GM12878 (cell line): ENCODE results near the gene CNPPD1. TPM values are rescaled to one million over a fixed set of nuclear protein-coding genes. Genes with fewer than 3 reads are reported as not detected.
A peak's percentile ranks its signal among the peaks of the same experiment; 100 is the strongest.

Source experiments
- ATAC-seq: fragments of 200-7000 bp; cut with Tn5 transposase; 3 replicates; pipeline ENCODE4 v1.9.1; 2020; ENCODE audit warnings: mild to moderate bottlenecking, moderate library complexity
- BruUV-seq: library from RNA; stranded (reverse); fragments of 400-500 nt; replicated peaks from 2 replicates; lab custom pipeline; 2021; lab: Mats Ljungman, UMichigan
- CTCF ChIA-PET: fragments of 300-600 bp; sonication (Branson Sonifier 250); formaldehyde crosslinking; extraction: SDS; loops from one replicate; lab custom pipeline; 2021; ENCODE audit warnings: inconsistent platforms; lab: Yijun Ruan, JAX
- POLR2A ChIA-PET: fragments of 350-600 bp; formaldehyde crosslinking; extraction: SDS; loops from one replicate; lab custom pipeline; 2021; ENCODE audit warnings: inconsistent platforms; lab: Charles Lee
- RAD21 ChIA-PET: fragments of 300-600 bp; sonication (Branson Sonifier 250); formaldehyde crosslinking; loops from one replicate; lab custom pipeline; 2023; ENCODE audit warnings: antibody characterized with exemption; ENCODE audit not compliant: unreplicated experiment; lab: Charles Lee
- SMC1A ChIA-PET: fragments of 300-600 bp; sonication (Branson Sonifier 250); formaldehyde crosslinking; loops from one replicate; lab custom pipeline; 2023; ENCODE audit not compliant: unreplicated experiment, uncharacterized antibody; lab: Charles Lee
- DNase-seq: peaks from one replicate; pipeline ENCODE4 v3.0.0-alpha.2; 2011; ENCODE audit warnings: low read depth, low spot score
- FAIRE-seq: peaks from 3 replicates; lab custom pipeline; 2011; peaks lifted over from hg19 to GRCh38; lab: Jason Lieb, UNC
- H2AFZ ChIP-seq: 2 replicates; pipeline ENCODE4 v1.6.0; 2011; ENCODE audit warnings: low read depth, low read length, control low read depth; ENCODE audit not compliant: control insufficient read depth
- H3K27ac ChIP-seq: 2 replicates; pipeline ENCODE4 v1.5.1; 2011; ENCODE audit warnings: control low read depth; ENCODE audit not compliant: control insufficient read depth, insufficient read depth
- H3K27me3 ChIP-seq, 2 experiments: replicated peaks in 1 of 2; 2 replicates each; pipeline versions ENCODE4 v1.6.0 to v1.6.1; 2011; ENCODE audit warnings: low read length in 1 of 2; ENCODE audit not compliant: control insufficient read depth in 2 of 2, insufficient read depth in 2 of 2
- H3K36me3 ChIP-seq, 2 experiments: 2 replicates each; pipeline ENCODE4 v1.5.1; 2011; ENCODE audit warnings: low read length in 1 of 2; ENCODE audit not compliant: control insufficient read depth in 2 of 2, insufficient read depth in 2 of 2
- H3K4me1 ChIP-seq: 2 replicates; pipeline ENCODE4 v1.6.1; 2011; ENCODE audit warnings: mild to moderate bottlenecking, low read length, moderate library complexity, mixed read lengths; ENCODE audit not compliant: control insufficient read depth, insufficient read depth
- H3K4me2 ChIP-seq: 2 replicates; pipeline ENCODE4 v1.6.0; 2011; ENCODE audit warnings: control low read depth; ENCODE audit not compliant: control insufficient read depth, insufficient read depth
- H3K4me3 ChIP-seq: fragments of 200-600 bp; sonication (generic); 2 replicates; pipeline ENCODE4 v1.5.1; 2016
- H3K79me2 ChIP-seq: 2 replicates; pipeline ENCODE4 v1.6.0; 2011; ENCODE audit warnings: low read length; ENCODE audit not compliant: control insufficient read depth, insufficient read depth
- H3K9ac ChIP-seq: 2 replicates; pipeline ENCODE4 v1.8.0; 2011; ENCODE audit warnings: low read length, control low read depth, mixed read lengths; ENCODE audit not compliant: control insufficient read depth, insufficient read depth
- H3K9me3 ChIP-seq: replicated peaks from 3 replicates; pipeline ENCODE4 v1.5.1; 2011; ENCODE audit warnings: mild to moderate bottlenecking, low read length; ENCODE audit not compliant: control insufficient read depth, insufficient read depth
- H4K20me1 ChIP-seq: 2 replicates; pipeline ENCODE4 v1.6.0; 2011; ENCODE audit not compliant: control insufficient read depth, insufficient read depth
- FOXM1 ChIP-seq: IDR thresholded peaks from 2 replicates; pipeline ENCODE4 v1.6.1; 2012; ENCODE audit warnings: low read depth, mild to moderate bottlenecking, inconsistent platforms, low read length, moderate library complexity
- GABPA ChIP-seq: IDR thresholded peaks from 2 replicates; pipeline ENCODE4 v1.6.1; 2014; ENCODE audit warnings: antibody characterized with exemption, low read depth, mild to moderate bottlenecking, inconsistent platforms
- GATAD2B ChIP-seq: fragments of 450-650 bp; conservative IDR thresholded peaks from 2 replicates; pipeline ENCODE4 v1.6.1; 2017; ENCODE audit warnings: low read depth, mild to moderate bottlenecking, moderate library complexity
- IRF5 ChIP-seq: fragments of 450-650 bp; IDR thresholded peaks from 2 replicates; pipeline ENCODE4 v1.6.1; 2017; ENCODE audit warnings: borderline replicate concordance
- KLF5 ChIP-seq: fragments of 450-650 bp; IDR thresholded peaks from 2 replicates; pipeline ENCODE4 v1.6.1; 2014; ENCODE audit warnings: mild to moderate bottlenecking; ENCODE audit not compliant: partially characterized antibody
- MEF2B ChIP-seq: fragments of 450-650 bp; IDR thresholded peaks from 2 replicates; pipeline ENCODE4 v1.6.1; 2018; ENCODE audit warnings: mild to moderate bottlenecking, moderate library complexity; ENCODE audit not compliant: partially characterized antibody, poor library complexity, severe bottlenecking
- NFIC ChIP-seq: IDR thresholded peaks from 2 replicates; pipeline ENCODE4 v1.6.1; 2012; ENCODE audit warnings: low read depth, mild to moderate bottlenecking, inconsistent platforms, low read length, moderate library complexity
- PAX5 ChIP-seq: IDR thresholded peaks from 2 replicates; pipeline ENCODE4 v1.6.1; 2011; ENCODE audit warnings: low read depth, low read length, borderline replicate concordance
- SMC3 ChIP-seq: IDR thresholded peaks from 2 replicates; pipeline ENCODE4 v1.6.1; 2011; ENCODE audit warnings: low read length, improper control_type of control experiment, borderline replicate concordance
- WRNIP1 ChIP-seq: IDR thresholded peaks from 2 replicates; pipeline ENCODE4 v1.6.1; 2011; ENCODE audit warnings: low read depth, low read length, improper control_type of control experiment, borderline replicate concordance
- ZBED1 ChIP-seq: IDR thresholded peaks from 2 replicates; pipeline ENCODE4 v1.6.1; 2016; ENCODE audit warnings: borderline replicate concordance
- ZBTB33 ChIP-seq: fragments of 450-650 bp; IDR thresholded peaks from 2 replicates; pipeline ENCODE4 v1.6.1; 2017; ENCODE audit warnings: mild to moderate bottlenecking
- ZNF24 ChIP-seq: fragments of 450-650 bp; IDR thresholded peaks from 2 replicates; pipeline ENCODE4 v1.6.1; 2017; ENCODE audit warnings: antibody characterized with exemption, mild to moderate bottlenecking
- WGBS: methylation state at CpG from one replicate; pipeline ENCODE4 v1.1.6; 2016; ENCODE audit warnings: low lambda C conversion rate; ENCODE audit not compliant: insufficient replicate concordance, insufficient coverage; ENCODE audit errors: missing lambda C conversion rate; 5-methylcytosine and 5-hydroxymethylcytosine counted together
- in situ Hi-C: fragments of 300-500 bp; cut with MboI; formaldehyde crosslinking; loops from 9 replicates; pipeline ENCODE4 v1.14.3; 2018; ENCODE audit warnings: mixed read lengths
- intact Hi-C: fragments of 100-400 bp; cut with micrococcal nuclease; formaldehyde crosslinking; loops from one replicate; pipeline ENCODE4 v1.14.2; 2022; ENCODE audit not compliant: unreplicated experiment
- polyA plus RNA-seq, 11 experiments: library from polyadenylated mRNA; depleted of rRNA in 4 of 11; unstranded in 6 of 11; stranded (reverse) in 5 of 11; fragments of >200 nt; fragmentation: Nextera tagmentation in 4 of 11; fragmentation: Illumina TruSeq in 1 of 11; extraction: Ambion mirVana in 4 of 11; extraction: Trizol in 1 of 11; gene quantifications; 1 replicate in 1 of 11; 2 replicates in 10 of 11; pipeline versions ENCODE4 v1.2.1 to v1.2.3, GENCODE V29; 2011 to 2016; ENCODE audit warnings: inconsistent platforms in 2 of 11, missing spikeins in 2 of 11, low read depth in 1 of 11
- total RNA-seq, 4 experiments: library from RNA; depleted of rRNA in 3 of 4; stranded (reverse); fragments of >200 nt in 3 of 4; fragmentation: Illumina TruSeq in 1 of 4; extraction: Trizol in 1 of 4; gene quantifications; 2 replicates each; pipeline versions ENCODE4 v1.2.1 to v1.2.3, GENCODE V29; 2013 to 2021
- TF ChIP-seq, protein P1 (sequence below): fragments of 450-650 bp; IDR thresholded peaks from 2 replicates; pipeline ENCODE4 v1.6.1; 2016; ENCODE audit warnings: mild to moderate bottlenecking, moderate library complexity, borderline replicate concordance
- TF ChIP-seq, protein P2 (sequence below), 3 experiments: IDR thresholded peaks in 2 of 3; conservative IDR thresholded peaks in 1 of 3; 2 replicates each; pipeline ENCODE4 v1.5.1; 2011; ENCODE audit warnings: low read depth in 3 of 3, low read length in 3 of 3, mild to moderate bottlenecking in 3 of 3, control low read depth in 2 of 3, moderate library complexity in 2 of 3, inconsistent platforms in 1 of 3, mixed read lengths in 1 of 3; ENCODE audit not compliant: control insufficient read depth in 2 of 3, insufficient read depth in 1 of 3; ENCODE audit errors: extremely low read depth in 1 of 3

The CNPPD1 gene
- total and polyA plus RNA-seq, 10 of the 15 experiments (the other 5 are each of a cell fraction or from before 2014, with no cell fraction given) = 12.2 to 86.6 (median 43.4) TPM

GRCh38 chr2:219133976-219134375 is 42.7 kb downstream of the CNPPD1 start:
- no peaks in the 10 kb centered on the region for H3K79me2 ChIP-seq
- ChIA-PET RAD21 (interaction anchor here (1.1 to 1.3 kb wide), 2 partner anchors 14 to 104 kb away, joined by 3 read pairs; no protein-coding TSS in a partner anchor), SMC1A (interaction anchor here (1.0 to 1.4 kb wide), 2 partner anchors 20 to 21 kb away, joined by 3 read pairs; no protein-coding TSS in a partner anchor), POLR2A (no interaction called here), CTCF (interaction anchor here (0.6 to 2.9 kb wide), 11 partner anchors 10 to 220 kb away, joined by 3 to 15 read pairs (median 5); no protein-coding TSS in a partner anchor)
- H3K36me3 ChIP-seq = no peaks in the 10 kb centered on the region
- ATAC-seq = no peak
- H4K20me1 ChIP-seq = no peaks in the 10 kb centered on the region
- H3K9ac ChIP-seq = no peak overlapping the region
- no peak overlapping the region for H3K27ac ChIP-seq
- no peak overlapping the region for H3K4me3 ChIP-seq
- in situ Hi-C loops (no loop called here), intact Hi-C loops (no loop called here)
- H3K4me1 ChIP-seq = no peaks in the 10 kb centered on the region
- BruUV-seq = TSS peak; percentile 31
- no peaks in the 10 kb centered on the region for H3K27me3 ChIP-seq
- WGBS = 69% methylated on average over 4 of the region's 4 CpGs
- no peaks in the 10 kb centered on the region for H3K9me3 ChIP-seq
- no peak for FAIRE-seq
- H3K4me2 ChIP-seq = no peak overlapping the region
- no peak for DNase-seq
- H2AFZ ChIP-seq = no peak overlapping the region
- no peak for TF ChIP-seq PAX5
- TF ChIP-seq SMC3 = no peak
- TF ChIP-seq, protein P1, sequence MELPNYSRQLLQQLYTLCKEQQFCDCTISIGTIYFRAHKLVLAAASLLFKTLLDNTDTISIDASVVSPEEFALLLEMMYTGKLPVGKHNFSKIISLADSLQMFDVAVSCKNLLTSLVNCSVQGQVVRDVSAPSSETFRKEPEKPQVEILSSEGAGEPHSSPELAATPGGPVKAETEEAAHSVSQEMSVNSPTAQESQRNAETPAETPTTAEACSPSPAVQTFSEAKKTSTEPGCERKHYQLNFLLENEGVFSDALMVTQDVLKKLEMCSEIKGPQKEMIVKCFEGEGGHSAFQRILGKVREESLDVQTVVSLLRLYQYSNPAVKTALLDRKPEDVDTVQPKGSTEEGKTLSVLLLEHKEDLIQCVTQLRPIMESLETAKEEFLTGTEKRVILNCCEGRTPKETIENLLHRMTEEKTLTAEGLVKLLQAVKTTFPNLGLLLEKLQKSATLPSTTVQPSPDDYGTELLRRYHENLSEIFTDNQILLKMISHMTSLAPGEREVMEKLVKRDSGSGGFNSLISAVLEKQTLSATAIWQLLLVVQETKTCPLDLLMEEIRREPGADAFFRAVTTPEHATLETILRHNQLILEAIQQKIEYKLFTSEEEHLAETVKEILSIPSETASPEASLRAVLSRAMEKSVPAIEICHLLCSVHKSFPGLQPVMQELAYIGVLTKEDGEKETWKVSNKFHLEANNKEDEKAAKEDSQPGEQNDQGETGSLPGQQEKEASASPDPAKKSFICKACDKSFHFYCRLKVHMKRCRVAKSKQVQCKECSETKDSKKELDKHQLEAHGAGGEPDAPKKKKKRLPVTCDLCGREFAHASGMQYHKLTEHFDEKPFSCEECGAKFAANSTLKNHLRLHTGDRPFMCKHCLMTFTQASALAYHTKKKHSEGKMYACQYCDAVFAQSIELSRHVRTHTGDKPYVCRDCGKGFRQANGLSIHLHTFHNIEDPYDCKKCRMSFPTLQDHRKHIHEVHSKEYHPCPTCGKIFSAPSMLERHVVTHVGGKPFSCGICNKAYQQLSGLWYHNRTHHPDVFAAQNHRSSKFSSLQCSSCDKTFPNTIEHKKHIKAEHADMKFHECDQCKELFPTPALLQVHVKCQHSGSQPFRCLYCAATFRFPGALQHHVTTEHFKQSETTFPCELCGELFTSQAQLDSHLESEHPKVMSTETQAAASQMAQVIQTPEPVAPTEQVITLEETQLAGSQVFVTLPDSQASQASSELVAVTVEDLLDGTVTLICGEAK = no peak
- no peak for TF ChIP-seq ZBTB33
- TF ChIP-seq GATAD2B = no peak
- TF ChIP-seq WRNIP1 = no peak
- TF ChIP-seq NFIC = no peak
- no peak for TF ChIP-seq GABPA
- no peak for TF ChIP-seq ZBED1
- TF ChIP-seq MEF2B = no peak
- no peak for TF ChIP-seq KLF5
- TF ChIP-seq IRF5 = no peak
- TF ChIP-seq, protein P2, sequence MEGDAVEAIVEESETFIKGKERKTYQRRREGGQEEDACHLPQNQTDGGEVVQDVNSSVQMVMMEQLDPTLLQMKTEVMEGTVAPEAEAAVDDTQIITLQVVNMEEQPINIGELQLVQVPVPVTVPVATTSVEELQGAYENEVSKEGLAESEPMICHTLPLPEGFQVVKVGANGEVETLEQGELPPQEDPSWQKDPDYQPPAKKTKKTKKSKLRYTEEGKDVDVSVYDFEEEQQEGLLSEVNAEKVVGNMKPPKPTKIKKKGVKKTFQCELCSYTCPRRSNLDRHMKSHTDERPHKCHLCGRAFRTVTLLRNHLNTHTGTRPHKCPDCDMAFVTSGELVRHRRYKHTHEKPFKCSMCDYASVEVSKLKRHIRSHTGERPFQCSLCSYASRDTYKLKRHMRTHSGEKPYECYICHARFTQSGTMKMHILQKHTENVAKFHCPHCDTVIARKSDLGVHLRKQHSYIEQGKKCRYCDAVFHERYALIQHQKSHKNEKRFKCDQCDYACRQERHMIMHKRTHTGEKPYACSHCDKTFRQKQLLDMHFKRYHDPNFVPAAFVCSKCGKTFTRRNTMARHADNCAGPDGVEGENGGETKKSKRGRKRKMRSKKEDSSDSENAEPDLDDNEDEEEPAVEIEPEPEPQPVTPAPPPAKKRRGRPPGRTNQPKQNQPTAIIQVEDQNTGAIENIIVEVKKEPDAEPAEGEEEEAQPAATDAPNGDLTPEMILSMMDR (IDR thresholded peaks at IDR 0.05 in 2 of 3, conservative IDR thresholded peaks at IDR 0.05 in 1 of 3; ENCODE audit: control insufficient read depth in 2 of 3, extremely low read depth in 1 of 3, insufficient read depth in 1 of 3, low read depth in 3 of 3, low read length in 3 of 3) = no peak
- TF ChIP-seq FOXM1 = no peak
- TF ChIP-seq ZNF24 = no peak
